HG03432 (cell line): ENCODE data around the gene ARFIP2.

ENCODE experiments used
- ATAC-seq: cut with Tn5 transposase; IDR thresholded peaks from one replicate; pipeline ENCODE4 v1.9.1; 2021; ENCODE audit warnings: mild to moderate bottlenecking, moderate library complexity; ENCODE audit not compliant: unreplicated experiment

The ARFIP2 gene

GRCh38 chr11:6482441-6482840 lies 1.3 kb upstream of the ARFIP2 start:
- ATAC-seq = no peak

GRCh38 chr11:6481924-6482275 lies 769 bp upstream of the ARFIP2 start:
- no peak for ATAC-seq

GRCh38 chr11:6480299-6480914 lies 724 bp downstream of the ARFIP2 start:
- no peak for ATAC-seq

- no peak for ATAC-seq
These were observed 4.6 kb downstream of the ARFIP2 start for GRCh38 chr11:6476571-6476970.

GRCh38 chr11:6475936-6476335 lies 5.2 kb downstream of the ARFIP2 start:
- ATAC-seq = no peak

- no peak for ATAC-seq
These were observed 6.2 kb downstream of the ARFIP2 start for GRCh38 chr11:6474806-6475500.

- no peak for ATAC-seq
These were observed 6.7 kb downstream of the ARFIP2 start for GRCh38 chr11:6474413-6474792.

- ATAC-seq = peak; percentile 74
These were observed 7.4 kb downstream of the ARFIP2 start, which contains the start of gene TRIM3 for GRCh38 chr11:6473451-6474412. Gene TRIM3 (minus strand): TSS chr11:6473941. CDS start chr11:6465695, 8,246 bp downstream.

GRCh38 chr11:6472934-6473333 lies 8.2 kb downstream of the ARFIP2 start:
- no peak for ATAC-seq

- ATAC-seq = no peak
These were observed 11.5 kb downstream of the ARFIP2 start for GRCh38 chr11:6469599-6469998.

- peak; percentile 77 for ATAC-seq
These were observed 12.2 kb downstream of the ARFIP2 start for GRCh38 chr11:6468712-6469495.

GRCh38 chr11:6459099-6459450 lies 22.1 kb downstream of the ARFIP2 start:
- no peak for ATAC-seq

- no peak for ATAC-seq
These were observed 22.6 kb downstream of the ARFIP2 start for GRCh38 chr11:6458352-6459098.

GRCh38 chr11:6457581-6458320 lies 23.4 kb downstream of the ARFIP2 start:
- ATAC-seq = no peak

- ATAC-seq = no peak
These were observed 24.6 kb downstream of the ARFIP2 start for GRCh38 chr11:6456361-6457073.

GRCh38 chr11:6455070-6455469 lies 26.1 kb downstream of the ARFIP2 start:
- no peak for ATAC-seq

- no peak for ATAC-seq
These were observed 28.0 kb downstream of the ARFIP2 start for GRCh38 chr11:6453152-6453551.

- no peak for ATAC-seq
These were observed 28.9 kb downstream of the ARFIP2 start for GRCh38 chr11:6452219-6452618.

GRCh38 chr11:6448574-6448973 lies 32.6 kb downstream of the ARFIP2 start:
- ATAC-seq = no peak
